Stimulated activated CD8-positive, alpha-beta memory T cell treated with anti-CD3 and anti-CD28 coated beads, Interleukin-12 subunit alpha, Interleukin-12 subunit beta, amount 100 ng/mL, for 4 hours (primary cell): ENCODE data around the gene TRIM39.
A peak's percentile ranks its signal among the peaks of the same experiment; 100 is the strongest.

Experiments used
- DNase-seq: peaks from one replicate; pipeline ENCODE4 v3.0.0-alpha.2; 2020; ENCODE audit warnings: low read depth

Gene TRIM39

DNA sequence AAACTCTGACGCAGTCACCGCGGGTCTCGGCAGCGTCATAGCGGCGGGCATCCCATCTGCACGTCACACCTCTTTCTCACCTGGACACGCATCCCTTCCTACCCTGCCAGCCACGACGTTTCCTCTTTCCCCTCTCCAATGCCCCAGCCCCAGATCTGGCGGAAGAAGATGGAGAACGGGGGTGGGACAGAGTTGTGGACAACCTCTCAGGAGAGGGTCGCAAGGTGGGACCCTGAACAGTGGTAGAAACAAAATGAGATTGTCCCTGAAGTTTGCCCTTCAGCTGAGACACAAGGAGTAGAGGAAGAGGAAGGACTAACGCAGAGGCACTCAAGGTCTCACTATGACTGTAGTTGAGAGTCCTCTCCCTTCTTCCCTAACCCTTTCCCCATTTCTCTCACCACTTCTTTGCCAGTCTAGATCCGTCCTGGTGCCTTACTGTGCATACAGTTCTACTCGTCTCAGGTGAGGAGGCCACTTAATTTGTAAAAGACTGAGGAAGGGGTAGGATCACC is 562 bp downstream of the TRIM39 start:
- no peak for DNase-seq

DNA sequence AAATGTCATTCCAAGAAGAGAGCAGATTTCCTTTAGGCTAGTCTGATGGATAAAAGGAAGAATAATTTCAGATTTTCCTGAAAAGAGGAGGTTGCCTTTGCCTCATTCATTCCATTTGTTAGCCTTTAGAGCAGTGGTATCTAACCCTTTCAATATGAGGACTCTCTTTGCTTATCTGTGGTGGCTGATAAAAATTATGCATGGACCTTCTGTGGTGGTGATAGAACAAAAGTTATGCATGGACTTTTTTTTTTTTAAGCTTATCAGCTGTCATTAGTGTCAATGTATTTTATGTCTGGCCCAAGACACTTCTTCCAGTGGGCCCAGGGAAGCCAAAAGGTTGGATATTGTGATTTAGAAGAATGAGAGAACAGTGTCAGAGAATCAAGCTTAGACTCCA is 1.7 kb downstream of the TRIM39 start:
- no peak for DNase-seq

DNA sequence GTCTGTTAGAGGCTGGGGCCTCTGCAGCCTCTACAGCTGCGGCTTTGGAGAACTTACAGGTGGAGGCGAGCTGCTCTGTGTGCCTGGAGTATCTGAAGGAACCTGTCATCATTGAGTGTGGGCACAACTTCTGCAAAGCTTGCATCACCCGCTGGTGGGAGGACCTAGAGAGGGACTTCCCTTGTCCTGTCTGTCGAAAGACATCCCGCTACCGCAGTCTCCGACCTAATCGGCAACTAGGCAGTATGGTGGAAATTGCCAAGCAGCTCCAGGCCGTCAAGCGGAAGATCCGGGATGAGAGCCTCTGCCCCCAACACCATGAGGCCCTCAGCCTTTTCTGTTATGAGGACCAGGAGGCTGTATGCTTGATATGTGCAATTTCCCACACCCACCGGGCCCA is 2.6 kb downstream of the TRIM39 start:
- DNase-seq: no peak

DNA sequence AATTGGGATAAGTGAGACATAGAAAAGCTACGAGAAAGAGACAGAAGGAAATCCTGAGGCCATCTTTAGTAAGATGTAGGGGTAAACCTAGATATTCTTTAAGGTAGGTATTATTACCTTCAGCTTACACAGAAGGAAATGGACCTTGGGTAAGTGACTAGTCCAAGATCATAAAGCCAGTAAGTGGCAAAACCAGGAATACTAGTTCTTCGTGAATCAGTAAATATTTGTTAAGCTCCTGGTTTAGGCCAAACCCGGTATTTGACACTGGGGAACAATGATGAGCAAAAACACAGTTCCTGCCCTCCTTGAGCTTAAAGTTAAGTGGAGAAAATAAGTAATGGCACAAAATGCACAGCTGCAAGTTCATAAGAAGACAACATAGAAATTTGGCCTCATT is 5.3 kb downstream of the TRIM39 start:
- no peak for DNase-seq

DNA sequence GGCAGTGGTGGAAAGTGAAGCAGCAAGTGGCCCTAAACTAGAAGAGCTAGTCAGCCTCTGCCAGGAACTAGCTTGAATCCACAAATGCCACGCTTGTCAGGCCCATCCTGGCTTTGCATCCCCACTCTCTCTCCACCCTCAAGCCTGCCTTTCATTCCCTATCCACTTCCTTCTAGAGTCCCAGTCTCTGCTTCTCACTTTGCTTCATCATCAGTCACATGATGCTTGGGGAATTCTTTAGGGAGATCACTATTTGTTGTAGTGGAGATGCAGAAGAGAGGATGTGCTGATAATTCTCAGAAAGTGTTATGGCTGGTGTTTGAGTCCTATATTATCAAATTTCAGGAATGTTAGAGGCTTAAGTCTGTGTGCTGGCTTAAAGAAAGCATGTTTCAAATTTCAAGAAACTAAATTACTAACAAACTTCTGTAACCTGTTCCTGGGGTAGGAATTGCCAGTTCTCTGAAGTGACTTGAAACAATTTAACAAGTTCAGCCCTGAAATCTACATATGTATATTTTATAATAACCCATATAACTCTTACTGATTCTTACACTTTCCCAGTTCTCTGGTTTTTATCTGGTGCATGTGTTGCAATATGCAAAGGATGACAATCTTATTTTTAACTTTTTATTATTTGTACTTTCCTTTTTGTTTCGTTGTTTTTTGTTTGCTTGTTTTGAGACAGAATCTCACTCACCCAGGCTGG is 7.5 kb downstream of the TRIM39 start:
- no peak for DNase-seq

DNA sequence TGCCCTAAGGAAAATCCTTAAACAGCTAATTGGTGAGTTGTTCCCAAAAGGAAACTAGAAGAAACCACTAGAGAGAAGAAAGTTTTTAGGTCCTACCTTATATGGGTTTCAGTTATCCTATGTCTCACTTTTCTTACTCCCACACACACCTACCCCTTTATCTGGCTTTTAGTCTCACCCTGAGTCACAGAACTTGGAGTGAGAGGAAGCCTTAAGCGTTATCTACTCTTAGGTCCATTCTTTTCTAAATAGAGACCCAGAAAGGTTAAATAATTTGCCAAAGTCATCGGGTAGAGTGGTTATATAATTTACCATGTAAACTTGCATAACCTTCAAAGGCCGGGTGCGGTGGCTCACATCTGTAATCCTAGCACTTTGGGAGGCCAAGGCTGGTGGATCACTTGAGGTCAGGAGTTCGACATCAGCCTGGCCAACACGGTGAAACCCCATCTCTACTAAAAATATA is 13.9 kb downstream of the TRIM39 start:
- no peak for DNase-seq

DNA sequence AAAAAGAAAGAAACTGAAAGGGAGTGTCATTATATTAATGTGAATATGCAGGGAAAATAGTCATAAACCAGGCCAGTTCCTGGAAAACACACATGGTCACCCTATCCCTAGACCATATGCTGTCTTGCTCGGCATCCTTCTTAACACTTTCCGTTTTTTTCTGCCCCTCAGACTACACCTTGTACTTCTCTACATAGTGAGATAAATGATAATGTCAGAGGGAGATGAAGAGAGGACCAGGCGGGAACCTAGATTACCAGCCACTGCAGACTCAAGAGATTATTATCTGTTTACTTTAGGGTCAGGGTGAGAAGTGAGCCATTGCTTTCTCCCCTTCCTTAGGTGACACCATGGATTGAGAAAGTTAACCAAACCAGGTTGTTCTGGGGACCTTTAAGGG is 14.5 kb downstream of the TRIM39 start:
- no peak for DNase-seq

DNA sequence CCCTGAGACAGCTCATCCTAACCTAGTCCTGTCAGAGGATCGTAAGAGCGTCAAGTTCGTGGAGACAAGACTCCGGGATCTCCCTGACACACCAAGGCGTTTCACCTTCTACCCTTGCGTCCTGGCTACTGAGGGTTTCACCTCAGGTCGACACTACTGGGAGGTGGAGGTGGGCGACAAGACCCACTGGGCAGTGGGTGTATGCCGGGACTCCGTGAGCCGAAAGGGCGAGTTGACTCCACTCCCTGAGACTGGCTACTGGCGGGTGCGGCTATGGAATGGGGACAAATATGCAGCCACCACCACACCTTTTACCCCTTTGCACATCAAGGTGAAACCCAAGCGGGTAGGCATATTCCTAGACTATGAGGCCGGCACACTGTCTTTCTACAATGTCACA is 15.0 kb downstream of the TRIM39 start:
- no peak for DNase-seq

DNA sequence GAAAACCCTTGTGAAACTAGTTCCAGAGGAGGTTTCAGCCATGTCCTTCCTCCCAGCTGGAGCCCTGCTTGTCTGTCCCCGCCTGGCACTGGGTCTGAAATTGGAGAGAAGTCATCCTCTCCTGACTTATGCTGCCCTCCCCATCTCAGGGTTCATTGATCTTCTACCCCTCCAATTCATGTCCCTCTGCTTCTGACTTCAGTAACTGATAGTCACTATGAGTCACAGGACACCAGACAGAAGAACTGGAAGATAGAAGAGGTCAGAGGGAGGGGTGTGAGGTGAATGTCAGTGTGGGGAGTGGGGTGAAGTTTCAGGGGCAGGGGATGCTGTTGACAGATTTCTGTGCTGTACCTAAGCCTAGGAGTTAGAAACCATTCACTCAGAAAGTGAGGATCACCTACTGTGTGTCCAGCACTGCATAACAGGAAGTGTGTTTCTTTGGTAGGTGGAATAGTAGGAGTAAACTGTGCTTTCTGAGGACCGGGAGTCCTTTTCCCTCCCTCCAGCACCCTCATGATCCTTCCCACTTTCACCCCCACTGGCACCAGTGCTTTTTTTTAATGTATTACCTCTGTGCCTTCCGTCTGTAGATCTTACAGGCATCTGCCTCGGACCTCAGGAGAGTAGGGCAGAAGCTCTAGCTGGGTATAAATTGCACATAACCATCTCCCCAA is 17.6 kb downstream of the TRIM39 start:
- no peak for DNase-seq

DNA sequence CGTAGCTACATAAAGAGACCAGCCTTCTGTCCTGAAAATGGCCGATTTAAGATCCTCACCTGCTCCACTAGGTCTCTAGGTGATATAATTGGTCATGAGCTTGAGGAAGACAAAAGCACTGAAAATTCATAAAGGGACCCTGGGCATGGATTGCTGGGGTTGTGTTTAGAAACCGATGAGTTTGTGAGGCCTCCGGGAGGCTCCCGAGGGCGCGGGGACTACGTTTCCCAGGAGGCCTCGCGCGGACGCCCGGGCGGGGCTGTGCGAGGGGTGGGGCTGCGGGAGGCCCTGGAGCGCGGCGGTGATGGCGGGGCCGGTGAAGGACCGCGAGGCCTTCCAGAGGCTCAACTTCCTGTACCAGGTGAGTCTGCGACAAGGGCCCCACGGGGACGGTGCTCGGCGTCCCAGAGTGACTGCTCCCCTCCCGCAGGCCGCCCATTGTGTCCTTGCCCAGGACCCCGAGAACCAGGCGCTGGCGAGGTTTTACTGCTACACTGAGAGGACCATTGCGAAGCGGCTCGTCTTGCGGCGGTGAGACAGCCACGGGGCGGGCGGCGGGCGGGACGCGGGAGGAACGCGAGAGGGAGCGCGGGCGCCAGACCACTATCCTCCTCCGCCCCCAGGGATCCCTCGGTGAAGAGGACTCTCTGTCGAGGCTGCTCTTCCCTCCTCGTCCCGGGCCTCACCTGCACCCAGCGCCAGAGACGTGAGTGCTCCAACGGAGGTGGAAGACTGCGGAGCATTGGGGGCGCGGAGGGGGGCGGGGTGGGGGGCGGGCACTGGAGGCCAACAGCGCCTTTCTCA is 18.3 kb downstream of the TRIM39 start, which contains the start of gene RPP21:
Gene RPP21, plus strand, starts transcription at position 289 of the 804 bp plus-strand sequence. Its CDS starts 16 bp downstream, at position 305.
- peak; percentile 79 for DNase-seq

DNA sequence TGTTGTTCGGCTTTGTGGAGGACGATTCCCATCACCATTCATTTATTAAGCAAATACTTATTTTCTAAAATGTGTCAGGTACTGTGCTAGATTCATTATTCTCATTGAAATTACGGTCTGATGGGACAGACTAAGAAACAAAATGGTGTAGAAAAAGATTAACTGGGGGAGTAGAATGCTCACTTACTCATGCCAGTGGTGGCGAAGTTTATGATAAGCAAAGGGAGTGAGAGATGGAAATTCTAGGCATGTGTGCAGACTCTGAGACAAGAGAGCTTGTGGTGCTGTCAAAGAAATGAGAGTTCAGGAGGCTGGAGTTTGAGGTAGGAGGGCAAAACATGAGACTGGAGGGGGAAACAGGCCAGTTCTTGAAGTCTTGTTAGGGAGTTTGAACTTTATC is 19.1 kb downstream of the TRIM39 start:
- DNase-seq: no peak

DNA sequence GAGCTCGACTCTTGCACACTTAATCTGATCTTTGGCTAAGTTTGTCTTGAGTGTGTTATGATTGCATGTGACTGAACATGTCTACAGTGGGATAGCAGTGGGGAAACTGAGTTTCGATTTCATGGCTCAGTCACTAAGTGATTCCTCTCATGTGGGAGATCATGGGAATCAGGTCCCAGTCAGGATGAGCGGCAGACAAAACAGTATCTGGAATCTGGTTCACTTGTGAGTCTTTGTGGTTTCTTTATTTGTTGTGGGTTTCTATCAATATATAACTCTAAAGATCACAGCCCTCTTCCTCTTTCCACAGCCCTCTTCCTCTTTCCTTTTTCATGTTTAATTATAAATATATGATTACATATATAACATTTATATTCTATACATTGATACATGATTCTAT is 22.2 kb downstream of the TRIM39 start:
- DNase-seq: no peak

DNA sequence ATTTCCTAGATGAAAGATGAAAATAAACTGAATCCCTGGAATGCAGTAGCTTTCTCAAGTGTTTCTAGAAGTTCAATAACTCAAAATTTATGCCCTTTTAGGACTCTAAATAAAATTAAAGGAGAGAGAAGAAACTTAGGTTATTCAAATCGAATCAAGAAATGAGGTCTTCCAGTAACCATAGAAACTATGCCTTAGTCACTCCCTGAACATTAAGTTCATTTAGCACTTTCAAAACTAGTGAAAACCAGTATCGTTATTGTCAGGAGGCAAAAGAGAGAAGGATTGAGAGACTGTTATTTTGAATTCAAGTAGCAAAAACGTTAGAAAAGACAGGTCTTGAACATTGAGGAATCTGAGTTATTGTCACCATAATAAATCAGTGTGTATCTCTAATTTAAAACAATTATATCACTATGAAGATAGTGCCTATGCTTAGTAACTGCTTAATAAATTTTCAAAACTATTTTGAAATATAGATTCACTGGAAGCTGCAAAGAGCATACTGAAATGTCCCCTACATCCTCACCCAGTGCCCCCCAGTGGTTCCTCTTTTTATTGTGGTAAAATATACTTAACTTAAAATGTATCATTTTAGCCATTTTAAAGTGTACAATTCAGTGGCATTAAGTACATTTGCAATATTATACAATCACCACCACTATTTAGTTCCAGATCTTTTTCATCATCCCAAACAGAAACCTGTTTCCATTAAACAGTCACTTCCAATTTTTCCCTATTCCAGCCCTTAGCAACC is 22.9 kb downstream of the TRIM39 start:
- DNase-seq: no peak

DNA sequence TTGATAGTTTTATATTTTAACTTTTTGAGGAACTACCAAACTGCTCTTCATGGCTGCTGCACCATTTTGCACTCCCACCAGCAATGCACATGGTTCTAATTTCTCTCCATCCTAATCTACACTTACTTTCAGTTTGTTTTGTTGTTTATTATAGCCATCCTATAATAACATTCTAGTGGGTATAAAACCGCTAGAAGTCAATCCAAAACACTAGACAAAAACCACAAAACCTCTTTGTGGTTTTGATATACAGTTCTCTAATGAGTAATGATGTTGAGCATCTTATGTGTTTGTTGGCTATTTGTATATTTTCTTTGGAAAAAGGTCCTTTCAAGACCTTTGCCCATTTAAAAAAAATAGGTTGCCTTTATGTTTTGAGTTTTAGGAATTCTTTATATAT is 23.8 kb downstream of the TRIM39 start:
- no peak for DNase-seq

DNA sequence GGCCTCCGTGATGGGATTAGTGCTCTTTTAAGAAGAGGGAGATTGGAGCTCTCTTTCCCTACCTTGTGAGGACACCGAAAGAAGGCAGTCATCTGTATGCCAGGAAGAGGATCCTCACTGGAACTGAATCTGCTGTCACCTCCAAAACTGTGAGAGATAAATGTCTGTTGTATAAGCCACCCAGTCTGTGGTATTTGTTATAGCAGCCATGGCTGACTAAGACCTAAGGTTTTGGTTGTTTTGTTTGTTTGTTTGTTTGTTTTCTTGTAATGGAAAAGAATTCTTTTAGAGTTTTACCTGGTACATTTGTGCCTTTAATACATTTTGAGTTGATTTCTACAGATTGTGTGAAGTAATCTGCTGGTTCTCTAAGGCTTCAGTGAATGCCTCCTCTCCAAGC is 25.8 kb downstream of the TRIM39 start:
- DNase-seq: no peak

DNA sequence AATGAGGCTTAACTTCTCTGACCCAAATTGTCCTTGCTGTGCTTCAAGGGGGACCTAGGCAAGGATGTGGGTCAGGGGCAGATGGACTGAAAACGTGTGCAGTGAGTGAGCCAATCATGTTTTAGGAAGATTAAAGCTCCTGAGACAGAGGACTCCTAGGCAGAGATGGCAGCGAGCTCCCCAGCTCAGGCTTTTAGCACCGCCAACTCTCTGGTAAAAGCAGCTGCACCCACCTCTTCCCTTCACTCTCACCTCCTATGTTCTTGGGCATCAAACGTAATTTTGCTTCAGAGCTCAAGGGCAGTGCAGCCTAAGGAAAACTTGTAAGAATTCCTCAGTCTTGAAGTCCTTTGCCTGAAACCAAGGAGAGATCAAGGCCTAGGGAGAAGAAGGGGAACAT is 28.6 kb downstream of the TRIM39 start:
- DNase-seq: no peak

DNA sequence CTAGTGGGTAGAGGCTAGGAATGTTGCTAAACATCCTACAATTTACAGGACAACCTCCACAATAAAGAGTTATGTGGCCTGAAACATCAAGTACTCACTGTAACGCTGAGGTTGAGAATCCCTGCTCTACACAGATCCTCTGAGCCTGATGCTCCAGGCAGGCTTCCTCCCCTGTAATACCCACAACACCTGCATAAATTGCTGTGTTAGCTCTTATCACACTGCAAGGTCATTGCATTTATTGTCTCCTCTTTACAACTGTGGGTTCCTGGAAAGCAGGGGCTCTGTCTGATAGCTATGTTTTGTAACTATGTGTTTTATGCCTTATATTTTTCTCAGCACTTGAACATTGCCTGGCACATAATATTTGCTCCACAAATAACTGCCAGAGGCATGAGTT is 29.8 kb downstream of the TRIM39 start:
- DNase-seq: no peak

DNA sequence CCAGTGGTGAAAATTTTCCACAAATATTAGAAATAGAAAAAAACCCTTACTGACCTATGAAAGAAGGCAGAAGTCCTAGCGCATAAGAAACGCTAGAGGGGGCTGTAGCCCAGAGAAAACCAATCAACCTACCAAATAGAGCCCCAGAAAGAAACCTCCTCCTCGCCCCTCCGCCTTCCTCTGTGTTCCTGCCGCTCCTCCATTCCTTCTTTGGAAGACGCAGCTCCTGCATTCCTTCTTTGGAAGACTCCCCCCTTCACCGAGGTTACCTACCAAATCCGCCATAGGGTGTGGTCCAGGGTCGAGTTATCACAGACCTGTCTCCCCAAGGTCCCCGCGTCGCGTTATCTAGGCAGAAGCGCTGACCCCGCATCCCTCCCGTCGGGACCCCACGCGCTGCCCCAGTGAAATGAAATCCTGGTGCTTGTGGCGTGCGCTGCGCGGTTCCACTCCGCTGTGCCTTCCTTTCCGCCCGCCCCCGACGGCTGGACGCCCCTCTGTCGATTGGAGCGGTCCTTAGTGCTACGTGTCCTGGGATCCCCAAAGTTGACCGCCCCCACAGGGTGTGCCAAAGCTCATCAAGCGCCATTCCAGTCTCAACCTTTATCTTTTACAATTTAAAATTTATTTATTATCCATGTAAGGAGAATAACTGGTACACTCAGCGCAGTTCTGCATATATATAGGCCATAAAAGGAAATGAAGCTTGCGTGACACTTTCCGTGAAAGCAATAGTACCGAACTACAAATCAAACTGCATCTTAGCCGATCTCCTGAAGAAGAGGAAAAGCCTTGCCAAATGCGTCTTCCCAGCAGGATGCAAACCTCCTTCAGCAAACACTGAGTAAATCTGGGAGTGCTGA is 31.2 kb downstream of the TRIM39 start:
- DNase-seq: peak; percentile 14

DNA sequence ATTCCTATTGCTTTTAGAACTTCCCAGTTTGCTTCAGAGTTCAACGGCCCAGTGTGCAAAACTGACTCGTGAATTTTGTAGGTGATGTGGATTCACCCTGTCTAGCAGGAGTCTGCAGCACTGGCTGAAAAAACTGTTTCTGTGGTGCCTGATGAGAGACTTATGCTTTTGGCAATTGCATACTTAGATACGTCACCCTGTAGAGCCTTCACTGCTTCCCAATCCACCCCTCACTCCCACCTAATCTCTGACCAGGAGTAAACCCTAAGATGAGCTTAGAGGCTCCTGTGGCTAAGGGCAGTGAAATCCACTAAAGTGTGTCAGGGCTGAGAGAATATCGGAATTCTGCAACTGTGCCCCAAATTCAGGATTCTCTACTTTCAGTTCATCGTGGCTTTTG is 32.5 kb downstream of the TRIM39 start:
- no peak for DNase-seq

DNA sequence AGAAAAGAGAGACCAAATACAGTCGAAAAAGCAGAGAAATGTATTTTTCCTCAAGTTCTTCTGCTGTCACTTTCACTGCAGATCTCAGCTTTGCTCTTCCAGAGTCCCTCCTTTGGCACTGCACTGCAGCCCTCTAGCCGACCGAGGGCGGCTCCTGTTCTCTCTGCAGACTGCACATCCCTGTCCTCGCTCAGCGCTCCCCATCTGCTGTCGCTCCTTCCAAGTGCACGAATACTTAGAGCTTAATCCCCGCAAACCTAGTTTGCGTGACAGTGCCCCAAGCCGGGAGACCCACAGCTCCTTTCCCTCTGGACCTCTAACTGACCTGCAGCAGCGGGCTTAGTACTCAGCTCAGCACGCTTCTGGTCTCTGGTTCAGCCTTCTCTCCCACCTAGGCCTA is 33.4 kb downstream of the TRIM39 start:
- DNase-seq: no peak

DNA sequence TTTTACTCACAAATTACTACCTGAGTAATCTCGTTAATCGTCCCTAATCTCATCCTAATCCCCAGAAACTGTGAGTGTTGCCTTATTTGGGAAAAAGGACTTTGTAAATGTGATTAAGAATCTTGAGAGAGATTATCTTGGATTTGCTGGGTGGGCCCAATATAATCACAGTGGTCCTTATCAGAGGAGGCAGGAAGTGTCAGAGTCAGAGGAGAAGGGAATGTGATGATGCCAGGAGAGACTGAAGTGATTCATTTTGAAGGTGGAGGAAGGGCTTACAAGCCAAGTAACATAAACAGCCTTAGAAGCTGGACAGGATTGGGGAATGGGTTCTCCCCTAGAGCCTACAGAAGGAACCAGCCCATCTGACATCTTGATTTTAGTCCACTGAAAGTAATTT is 34.9 kb downstream of the TRIM39 start:
- DNase-seq: no peak
